HepG2 (cell line): ENCODE results near the gene SLC36A3. TPM values are rescaled to one million over a fixed set of nuclear protein-coding genes. Genes with fewer than 3 reads are reported as not detected.

Experiments
- ATAC-seq: fragments of 200-7000 bp; cut with Tn5 transposase; 3 replicates; pipeline ENCODE4 v1.9.1; 2020; ENCODE audit warnings: mild to moderate bottlenecking, moderate library complexity
- BruUV-seq: library from RNA; stranded (reverse); fragments of 400-500 nt; replicated peaks from 2 replicates; lab custom pipeline; 2021; lab: Mats Ljungman, UMichigan
- CTCF ChIA-PET: fragments of 300-600 bp; formaldehyde crosslinking; extraction: SDS; loops from one replicate; lab custom pipeline; 2021; ENCODE audit warnings: low total read pairs, inconsistent platforms, low intra/inter-chr PET ratio; lab: Yijun Ruan, JAX
- POLR2A ChIA-PET: fragments of 350-600 bp; sonication (Branson Sonifier 250); formaldehyde crosslinking; loops from one replicate; lab custom pipeline; 2020; ENCODE audit warnings: antibody characterized with exemption, inconsistent platforms; lab: Yijun Ruan, JAX
- DNase-seq: peaks from one replicate; pipeline ENCODE4 v3.0.0-alpha.2; 2015; ENCODE audit warnings: low spot score
- FAIRE-seq: peaks from 3 replicates; lab custom pipeline; 2011; peaks lifted over from hg19 to GRCh38; lab: Jason Lieb, UNC
- H2AFZ ChIP-seq: one replicate; pipeline ENCODE4 v1.6.1; 2011; ENCODE audit warnings: low read length, inconsistent platforms
- H3K27ac ChIP-seq: fragments of 300-600 bp; 3 replicates; pipeline ENCODE4 v1.8.0; 2011; ENCODE audit warnings: mixed run types, mild to moderate bottlenecking, mixed read lengths, low read length, inconsistent platforms; ENCODE audit not compliant: insufficient read depth; ENCODE audit errors: extremely low read length
- H3K27me3 ChIP-seq, 2 experiments: fragments of 200-600 bp in 1 of 2; 2 replicates in 1 of 2; 3 replicates in 1 of 2; pipeline versions ENCODE4 v1.6.0 to v1.8.0; 2011; ENCODE audit warnings: low read length in 2 of 2, mild to moderate bottlenecking in 2 of 2, moderate library complexity in 2 of 2, inconsistent platforms in 1 of 2; ENCODE audit not compliant: insufficient read depth in 2 of 2, control insufficient read depth in 1 of 2
- H3K36me3 ChIP-seq, 2 experiments: fragments of 200-600 bp in 1 of 2; replicated peaks in 1 of 2; 2 replicates in 1 of 2; 3 replicates in 1 of 2; pipeline versions ENCODE4 v1.5.1 to v1.8.0; 2011; ENCODE audit warnings: low read length in 2 of 2, inconsistent platforms in 1 of 2; ENCODE audit not compliant: insufficient read depth in 2 of 2, control insufficient read depth in 1 of 2
- H3K4me1 ChIP-seq: 2 replicates; pipeline ENCODE4 v1.5.1; 2012; ENCODE audit warnings: low read length, inconsistent platforms; ENCODE audit not compliant: insufficient read depth
- H3K4me2 ChIP-seq: 2 replicates; pipeline ENCODE4 v1.6.0; 2011; ENCODE audit warnings: low read depth, low read length, inconsistent platforms
- H3K4me3 ChIP-seq, 3 experiments: fragments of 200-600 bp in 1 of 3; sonication (generic), shearing (Covaris generic) in 1 of 3; replicated peaks in 1 of 3; 2 replicates each; pipeline ENCODE4 v1.5.1; 2011 to 2016; ENCODE audit warnings: low read length in 3 of 3, inconsistent platforms in 2 of 3, low read depth in 2 of 3, mild to moderate bottlenecking in 2 of 3, control low read depth in 1 of 3, mixed read lengths in 1 of 3; ENCODE audit not compliant: insufficient read depth in 1 of 3
- H3K79me2 ChIP-seq: one replicate; pipeline ENCODE4 v1.6.1; 2011; ENCODE audit warnings: low read length, inconsistent platforms; ENCODE audit not compliant: insufficient read depth
- H3K9ac ChIP-seq: 2 replicates; pipeline ENCODE4 v1.6.0; 2011; ENCODE audit warnings: mild to moderate bottlenecking, low read depth, low read length, inconsistent platforms; ENCODE audit not compliant: insufficient read depth
- H3K9me3 ChIP-seq: 2 replicates; pipeline ENCODE4 v1.5.1; 2012; ENCODE audit warnings: mild to moderate bottlenecking, low read length
- H4K20me1 ChIP-seq: 2 replicates; pipeline ENCODE4 v1.6.0; 2011; ENCODE audit warnings: inconsistent platforms, mild to moderate bottlenecking, low read length, moderate library complexity; ENCODE audit not compliant: insufficient read depth
- ADNP ChIP-seq: sonication (generic); formaldehyde crosslinking; IDR thresholded peaks from 2 replicates; pipeline ENCODE4 v1.4.0; 2020; ENCODE audit warnings: missing genetic modification reagents
- BRCA1 ChIP-seq: sonication (generic); formaldehyde crosslinking; IDR thresholded peaks from 2 replicates; pipeline ENCODE4 v1.4.0; 2020; ENCODE audit warnings: missing genetic modification reagents
- BRD4 ChIP-seq: sonication (generic); formaldehyde crosslinking; IDR thresholded peaks from 2 replicates; pipeline ENCODE4 v1.4.0; 2020; ENCODE audit warnings: missing genetic modification reagents
- KAT8 ChIP-seq: IDR thresholded peaks from 2 replicates; pipeline ENCODE4 v1.6.1; 2016; ENCODE audit warnings: missing genetic modification reagents, missing compliant biosample characterization
- ZNF205 ChIP-seq: IDR thresholded peaks from 2 replicates; pipeline ENCODE4 v1.6.1; 2018; ENCODE audit warnings: missing biosample characterization, missing genetic modification reagents
- WGBS: methylation state at CpG from one replicate; pipeline ENCODE4 v1.1.6; 2017; ENCODE audit warnings: low lambda C conversion rate; 5-methylcytosine and 5-hydroxymethylcytosine counted together
- in situ Hi-C: cut with HindIII; loops from 2 replicates; pipeline ENCODE4 v1.10.0; 2017; ENCODE audit warnings: low pct_unique_long_range_greater_than_20kb; ENCODE audit not compliant: extremely low pct_ligation_motif_present
- intact Hi-C: fragments of 100-400 bp; cut with micrococcal nuclease; formaldehyde crosslinking; loops from one replicate; pipeline ENCODE4 v1.10.0; 2022; ENCODE audit not compliant: unreplicated experiment
- polyA plus RNA-seq, 8 experiments: library from polyadenylated mRNA; depleted of rRNA in 3 of 8; stranded (reverse) in 7 of 8; unstranded in 1 of 8; fragments of >200 nt; fragmentation: Illumina TruSeq in 4 of 8; extraction: Trizol in 4 of 8; gene quantifications; 2 replicates each; pipeline versions ENCODE4 v1.2.1 to v1.2.3, GENCODE V29; 2011 to 2016; ENCODE audit warnings: low read depth in 4 of 8, missing spikeins in 1 of 8, mixed read lengths in 1 of 8; ENCODE audit not compliant: insufficient read depth in 1 of 8
- total RNA-seq, 5 experiments: library from RNA; depleted of rRNA; stranded (reverse); fragments of >200 nt; fragmentation: Illumina TruSeq; extraction: Trizol; gene quantifications; 2 replicates each; pipeline ENCODE4 v1.2.3, GENCODE V29; 2016; ENCODE audit warnings: low read depth in 1 of 5
- TF ChIP-seq, protein P1 (sequence below): sonication (generic); formaldehyde crosslinking; IDR thresholded peaks from 2 replicates; pipeline ENCODE4 v1.4.0; 2020; ENCODE audit warnings: missing genetic modification reagents
- TF ChIP-seq, protein P2 (sequence below): sonication (generic); formaldehyde crosslinking; IDR thresholded peaks from 2 replicates; pipeline ENCODE4 v1.5.1; 2020; ENCODE audit warnings: mild to moderate bottlenecking, missing genetic modification reagents, moderate library complexity
- TF ChIP-seq, protein P3 (sequence below): sonication (generic); formaldehyde crosslinking; IDR thresholded peaks from 2 replicates; pipeline ENCODE4 v1.5.0; 2020; ENCODE audit warnings: mild to moderate bottlenecking, missing genetic modification reagents, moderate library complexity
- TF ChIP-seq, protein P4 (sequence below): sonication (generic); formaldehyde crosslinking; IDR thresholded peaks from 2 replicates; pipeline ENCODE4 v1.5.0; 2020; ENCODE audit warnings: missing genetic modification reagents
- TF ChIP-seq, protein P5 (sequence below): sonication (generic); formaldehyde crosslinking; IDR thresholded peaks from 2 replicates; pipeline ENCODE4 v1.4.0; 2020; ENCODE audit warnings: mild to moderate bottlenecking, missing genetic modification reagents

SLC36A3 gene
- total and polyA plus RNA-seq, 2 of the 13 experiments (the other 11 are each of a cell fraction or from before 2014, with no cell fraction given), result not detected

DNA sequence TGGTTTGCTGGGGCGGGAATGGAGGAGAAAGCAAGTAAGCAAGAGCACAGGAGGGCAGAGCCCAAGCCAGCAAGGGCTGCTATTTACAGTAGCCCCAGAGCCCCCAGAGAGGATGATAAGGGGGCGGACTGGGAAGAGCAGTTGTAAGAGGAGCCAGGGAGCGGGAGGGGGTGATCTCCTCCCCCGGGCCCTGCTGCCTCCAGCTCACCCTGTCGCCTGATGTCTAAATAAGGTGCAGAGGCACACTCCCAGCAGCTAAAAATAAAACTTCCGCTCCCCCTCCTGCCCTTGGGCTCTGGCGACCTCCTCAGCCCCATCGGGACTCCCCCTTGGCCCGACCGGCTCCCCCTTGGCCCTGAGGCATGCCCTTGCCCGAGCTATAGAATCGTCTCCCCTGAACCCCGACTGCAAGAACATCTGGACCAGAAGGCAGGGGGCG, 65.2 kb downstream of the SLC36A3 start:
- peak overlapping the region; percentile 32; the same call in 1 of the 2 replicates for H3K9ac ChIP-seq
- 0% methylated on average over 3 of the region's 14 CpGs for WGBS
- no peaks in the 10 kb centered on the region for H3K36me3 ChIP-seq
- H3K27ac ChIP-seq, result no peak overlapping the region
- BruUV-seq, result no TSS peak
- peak overlapping the region; percentile 79 for H3K4me2 ChIP-seq
- H2AFZ ChIP-seq, result peak overlapping the region; percentile 32
- H3K27me3 ChIP-seq, result peaks cover 2 to 14% of the 10 kb centered on the region in 2 experiments; a peak in 1 of 5 replicates
- TF ChIP-seq, protein P1, sequence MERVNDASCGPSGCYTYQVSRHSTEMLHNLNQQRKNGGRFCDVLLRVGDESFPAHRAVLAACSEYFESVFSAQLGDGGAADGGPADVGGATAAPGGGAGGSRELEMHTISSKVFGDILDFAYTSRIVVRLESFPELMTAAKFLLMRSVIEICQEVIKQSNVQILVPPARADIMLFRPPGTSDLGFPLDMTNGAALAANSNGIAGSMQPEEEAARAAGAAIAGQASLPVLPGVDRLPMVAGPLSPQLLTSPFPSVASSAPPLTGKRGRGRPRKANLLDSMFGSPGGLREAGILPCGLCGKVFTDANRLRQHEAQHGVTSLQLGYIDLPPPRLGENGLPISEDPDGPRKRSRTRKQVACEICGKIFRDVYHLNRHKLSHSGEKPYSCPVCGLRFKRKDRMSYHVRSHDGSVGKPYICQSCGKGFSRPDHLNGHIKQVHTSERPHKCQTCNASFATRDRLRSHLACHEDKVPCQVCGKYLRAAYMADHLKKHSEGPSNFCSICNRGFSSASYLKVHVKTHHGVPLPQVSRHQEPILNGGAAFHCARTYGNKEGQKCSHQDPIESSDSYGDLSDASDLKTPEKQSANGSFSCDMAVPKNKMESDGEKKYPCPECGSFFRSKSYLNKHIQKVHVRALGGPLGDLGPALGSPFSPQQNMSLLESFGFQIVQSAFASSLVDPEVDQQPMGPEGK (CRISPR knock-in tag), result peak; percentile 65; the same call in 1 of the 2 replicates
- TF ChIP-seq BRCA1 (CRISPR knock-in tag) (no peak), KAT8 (0 out of 2 replicates have a peak, but pooled peaks have one; percentile 8), ADNP (no peak), ZNF205 (no peak), BRD4 (CRISPR knock-in tag) (no peak)
- TF ChIP-seq, protein P2, sequence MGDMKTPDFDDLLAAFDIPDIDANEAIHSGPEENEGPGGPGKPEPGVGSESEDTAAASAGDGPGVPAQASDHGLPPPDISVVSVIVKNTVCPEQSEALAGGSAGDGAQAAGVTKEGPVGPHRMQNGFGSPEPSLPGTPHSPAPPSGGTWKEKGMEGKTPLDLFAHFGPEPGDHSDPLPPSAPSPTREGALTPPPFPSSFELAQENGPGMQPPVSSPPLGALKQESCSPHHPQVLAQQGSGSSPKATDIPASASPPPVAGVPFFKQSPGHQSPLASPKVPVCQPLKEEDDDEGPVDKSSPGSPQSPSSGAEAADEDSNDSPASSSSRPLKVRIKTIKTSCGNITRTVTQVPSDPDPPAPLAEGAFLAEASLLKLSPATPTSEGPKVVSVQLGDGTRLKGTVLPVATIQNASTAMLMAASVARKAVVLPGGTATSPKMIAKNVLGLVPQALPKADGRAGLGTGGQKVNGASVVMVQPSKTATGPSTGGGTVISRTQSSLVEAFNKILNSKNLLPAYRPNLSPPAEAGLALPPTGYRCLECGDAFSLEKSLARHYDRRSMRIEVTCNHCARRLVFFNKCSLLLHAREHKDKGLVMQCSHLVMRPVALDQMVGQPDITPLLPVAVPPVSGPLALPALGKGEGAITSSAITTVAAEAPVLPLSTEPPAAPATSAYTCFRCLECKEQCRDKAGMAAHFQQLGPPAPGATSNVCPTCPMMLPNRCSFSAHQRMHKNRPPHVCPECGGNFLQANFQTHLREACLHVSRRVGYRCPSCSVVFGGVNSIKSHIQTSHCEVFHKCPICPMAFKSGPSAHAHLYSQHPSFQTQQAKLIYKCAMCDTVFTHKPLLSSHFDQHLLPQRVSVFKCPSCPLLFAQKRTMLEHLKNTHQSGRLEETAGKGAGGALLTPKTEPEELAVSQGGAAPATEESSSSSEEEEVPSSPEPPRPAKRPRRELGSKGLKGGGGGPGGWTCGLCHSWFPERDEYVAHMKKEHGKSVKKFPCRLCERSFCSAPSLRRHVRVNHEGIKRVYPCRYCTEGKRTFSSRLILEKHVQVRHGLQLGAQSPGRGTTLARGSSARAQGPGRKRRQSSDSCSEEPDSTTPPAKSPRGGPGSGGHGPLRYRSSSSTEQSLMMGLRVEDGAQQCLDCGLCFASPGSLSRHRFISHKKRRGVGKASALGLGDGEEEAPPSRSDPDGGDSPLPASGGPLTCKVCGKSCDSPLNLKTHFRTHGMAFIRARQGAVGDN, result peak; percentile 32; the same call in 1 of the 2 replicates
- TF ChIP-seq, protein P3, sequence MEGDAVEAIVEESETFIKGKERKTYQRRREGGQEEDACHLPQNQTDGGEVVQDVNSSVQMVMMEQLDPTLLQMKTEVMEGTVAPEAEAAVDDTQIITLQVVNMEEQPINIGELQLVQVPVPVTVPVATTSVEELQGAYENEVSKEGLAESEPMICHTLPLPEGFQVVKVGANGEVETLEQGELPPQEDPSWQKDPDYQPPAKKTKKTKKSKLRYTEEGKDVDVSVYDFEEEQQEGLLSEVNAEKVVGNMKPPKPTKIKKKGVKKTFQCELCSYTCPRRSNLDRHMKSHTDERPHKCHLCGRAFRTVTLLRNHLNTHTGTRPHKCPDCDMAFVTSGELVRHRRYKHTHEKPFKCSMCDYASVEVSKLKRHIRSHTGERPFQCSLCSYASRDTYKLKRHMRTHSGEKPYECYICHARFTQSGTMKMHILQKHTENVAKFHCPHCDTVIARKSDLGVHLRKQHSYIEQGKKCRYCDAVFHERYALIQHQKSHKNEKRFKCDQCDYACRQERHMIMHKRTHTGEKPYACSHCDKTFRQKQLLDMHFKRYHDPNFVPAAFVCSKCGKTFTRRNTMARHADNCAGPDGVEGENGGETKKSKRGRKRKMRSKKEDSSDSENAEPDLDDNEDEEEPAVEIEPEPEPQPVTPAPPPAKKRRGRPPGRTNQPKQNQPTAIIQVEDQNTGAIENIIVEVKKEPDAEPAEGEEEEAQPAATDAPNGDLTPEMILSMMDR (CRISPR knock-in tag), result no peak
- TF ChIP-seq, protein P4, sequence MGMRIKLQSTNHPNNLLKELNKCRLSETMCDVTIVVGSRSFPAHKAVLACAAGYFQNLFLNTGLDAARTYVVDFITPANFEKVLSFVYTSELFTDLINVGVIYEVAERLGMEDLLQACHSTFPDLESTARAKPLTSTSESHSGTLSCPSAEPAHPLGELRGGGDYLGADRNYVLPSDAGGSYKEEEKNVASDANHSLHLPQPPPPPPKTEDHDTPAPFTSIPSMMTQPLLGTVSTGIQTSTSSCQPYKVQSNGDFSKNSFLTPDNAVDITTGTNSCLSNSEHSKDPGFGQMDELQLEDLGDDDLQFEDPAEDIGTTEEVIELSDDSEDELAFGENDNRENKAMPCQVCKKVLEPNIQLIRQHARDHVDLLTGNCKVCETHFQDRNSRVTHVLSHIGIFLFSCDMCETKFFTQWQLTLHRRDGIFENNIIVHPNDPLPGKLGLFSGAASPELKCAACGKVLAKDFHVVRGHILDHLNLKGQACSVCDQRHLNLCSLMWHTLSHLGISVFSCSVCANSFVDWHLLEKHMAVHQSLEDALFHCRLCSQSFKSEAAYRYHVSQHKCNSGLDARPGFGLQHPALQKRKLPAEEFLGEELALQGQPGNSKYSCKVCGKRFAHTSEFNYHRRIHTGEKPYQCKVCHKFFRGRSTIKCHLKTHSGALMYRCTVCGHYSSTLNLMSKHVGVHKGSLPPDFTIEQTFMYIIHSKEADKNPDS (CRISPR knock-in tag), result no peak
- TF ChIP-seq, protein P5, sequence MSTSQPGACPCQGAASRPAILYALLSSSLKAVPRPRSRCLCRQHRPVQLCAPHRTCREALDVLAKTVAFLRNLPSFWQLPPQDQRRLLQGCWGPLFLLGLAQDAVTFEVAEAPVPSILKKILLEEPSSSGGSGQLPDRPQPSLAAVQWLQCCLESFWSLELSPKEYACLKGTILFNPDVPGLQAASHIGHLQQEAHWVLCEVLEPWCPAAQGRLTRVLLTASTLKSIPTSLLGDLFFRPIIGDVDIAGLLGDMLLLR (CRISPR knock-in tag), result no peak
- TF ChIP-seq, all 625 proteins: peak for 3
- Histone ChIP-seq H3K4me1 (peaks cover 57% of the 10 kb centered on the region), H3K4me3 (peak overlapping the region; percentile 20 to 68 (median 37)), H3K79me2 (no peaks in the 10 kb centered on the region), H3K9me3 (no peaks in the 10 kb centered on the region), H4K20me1 (no peaks in the 10 kb centered on the region)
- DNase-seq (no peak), FAIRE-seq (no peak), ATAC-seq (peak; percentile 16)
- intact Hi-C loops (no loop called here), in situ Hi-C loops (loop anchor here (10.0 kb wide), 1 partner anchor 114 kb away; no protein-coding TSS in a partner anchor)
- ChIA-PET CTCF (interaction anchor here (2.0 kb wide), 1 partner anchor 112 kb away, joined by 19 read pairs; no protein-coding TSS in a partner anchor), POLR2A (interaction anchor here (1.1 to 1.8 kb wide), 4 partner anchors 13 to 112 kb away, joined by 4 to 8 read pairs (median 6); partner anchors contain the start of genes CCDC69 and GM2A)
